Erythroblast (primary cell): ENCODE results near the gene S100A14.

ENCODE experiments used
- GATA1 ChIP-seq: IDR thresholded peaks from 2 replicates; pipeline ENCODE4 v1.6.1; 2011; ENCODE audit warnings: low read depth, mild to moderate bottlenecking, control low read depth, low read length, moderate library complexity
- POLR2A ChIP-seq: IDR thresholded peaks from 2 replicates; pipeline ENCODE4 v1.6.1; 2011; ENCODE audit warnings: mild to moderate bottlenecking, low read length

GRCh38 chr1:153638261-153638660 is 22.1 kb upstream of the S100A14 start:
- no peak for TF ChIP-seq POLR2A
- TF ChIP-seq GATA1: no peak
